SH-SY5Y (cell line): ENCODE results near the gene B4GALNT3.

Source experiments
- GATA2 ChIP-seq: IDR thresholded peaks from 2 replicates; pipeline ENCODE4 v1.6.1; 2011; ENCODE audit warnings: mild to moderate bottlenecking, low read depth, low read length
- GATA3 ChIP-seq: IDR thresholded peaks from 2 replicates; pipeline ENCODE4 v1.6.1; 2011; ENCODE audit warnings: low read depth, mild to moderate bottlenecking, low read length, moderate library complexity

- TF ChIP-seq GATA3, result no peak
- no peak for TF ChIP-seq GATA2
Observed at GRCh38 chr12:414859-415258, 44.9 kb upstream of the B4GALNT3 start.
